Liver (tissue), 3 donors: Measurements from ENCODE around the gene MYO3B.

ENCODE experiments used
- EGR1 ChIP-seq, 2 donors: IDR thresholded peaks; 2 replicates each; pipeline ENCODE4 v1.6.1; 2016 to 2018; ENCODE audit warnings: antibody characterized with exemption in 2 of 2, low read depth in 2 of 2
- FOXA1 ChIP-seq: IDR thresholded peaks from 2 replicates; pipeline ENCODE4 v1.6.1; 2016; ENCODE audit warnings: antibody characterized with exemption
- GABPA ChIP-seq, 2 donors: IDR thresholded peaks in 1 of 2; conservative IDR thresholded peaks in 1 of 2; 2 replicates each; pipeline ENCODE4 v1.6.1; 2016; ENCODE audit warnings: antibody characterized with exemption in 2 of 2, mild to moderate bottlenecking in 1 of 2, moderate library complexity in 1 of 2
- HNF4A ChIP-seq, 2 donors: conservative IDR thresholded peaks; 2 replicates each; pipeline ENCODE4 v1.6.1; 2016; ENCODE audit warnings: antibody characterized with exemption in 2 of 2, mild to moderate bottlenecking in 2 of 2
- RAD21 ChIP-seq, 2 donors: IDR thresholded peaks; 2 replicates each; pipeline ENCODE4 v1.6.1; 2016; ENCODE audit warnings: antibody characterized with exemption in 2 of 2, mild to moderate bottlenecking in 2 of 2
- SP1 ChIP-seq: IDR thresholded peaks from 2 replicates; pipeline ENCODE4 v1.6.1; 2018; ENCODE audit warnings: antibody characterized with exemption, mild to moderate bottlenecking
- TAF1 ChIP-seq: conservative IDR thresholded peaks from 2 replicates; pipeline ENCODE4 v1.6.1; 2016; ENCODE audit warnings: antibody characterized with exemption, mild to moderate bottlenecking
- YY1 ChIP-seq: IDR thresholded peaks from 2 replicates; pipeline ENCODE4 v1.6.1; 2016; ENCODE audit warnings: antibody characterized with exemption, mild to moderate bottlenecking
- TF ChIP-seq, protein P1 (sequence below): fragments of 150-350 bp; IDR thresholded peaks from 2 replicates; pipeline ENCODE4 v1.5.1; 2017; ENCODE audit warnings: improper control_type of control experiment, low read depth, low read length; ENCODE audit not compliant: missing input control
- TF ChIP-seq, protein P2 (sequence below): IDR thresholded peaks from 2 replicates; pipeline ENCODE4 v1.6.1; 2016; ENCODE audit warnings: antibody characterized with exemption
- TF ChIP-seq, protein P3 (sequence below): IDR thresholded peaks from 2 replicates; pipeline ENCODE4 v1.6.1; 2016; ENCODE audit warnings: antibody characterized with exemption, mild to moderate bottlenecking
- TF ChIP-seq, protein P4 (sequence below): IDR thresholded peaks from 2 replicates; pipeline ENCODE4 v1.6.1; 2016; ENCODE audit warnings: antibody characterized with exemption
- donor health status: healthy.
- donor health status: healthy.

DNA sequence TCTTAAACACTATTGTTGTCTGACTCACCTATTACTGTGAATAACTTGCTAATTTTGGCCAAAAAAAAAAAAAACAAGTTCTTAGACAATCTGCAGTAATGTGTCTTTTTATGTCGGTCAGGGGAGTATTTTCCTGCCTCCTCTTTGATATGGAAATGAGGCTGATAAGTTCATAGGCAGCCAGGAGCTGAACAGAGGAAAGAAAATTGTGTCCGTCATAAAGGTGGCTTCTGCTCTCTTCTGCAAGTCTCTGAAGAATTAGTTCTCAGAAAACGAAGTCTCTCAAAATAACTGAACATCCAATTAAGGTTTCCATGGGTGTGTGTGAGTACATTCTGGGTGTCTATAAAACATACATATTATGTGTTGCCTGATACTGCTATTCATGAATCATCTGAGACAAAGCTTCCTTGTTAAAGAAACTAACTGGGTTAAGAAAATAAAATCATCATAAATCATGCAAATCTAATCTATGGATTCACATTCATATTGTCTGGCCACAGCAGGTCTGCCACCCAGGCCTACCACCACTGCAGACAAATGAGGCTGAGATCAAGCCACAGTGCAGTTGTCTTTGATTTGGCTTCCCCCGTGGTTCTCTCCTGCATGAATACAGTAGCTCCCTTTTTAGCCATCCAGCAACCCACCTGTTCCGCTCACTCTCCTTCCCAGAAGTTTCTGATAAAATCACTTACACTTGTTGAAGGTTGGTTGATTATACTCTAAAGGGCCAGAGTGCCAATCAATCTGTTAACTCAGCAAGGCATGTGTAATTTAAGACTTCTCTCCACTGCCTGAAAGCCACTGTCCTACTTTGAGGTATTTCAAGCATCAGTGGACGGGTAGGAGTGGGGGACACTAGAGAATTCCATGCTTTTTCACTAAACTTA, 517.8 kb downstream of the MYO3B start:
- TF ChIP-seq SP1 (no peak), TAF1 (no peak), GABPA (IDR thresholded peaks at IDR 0.05 in 1 of 2, conservative IDR thresholded peaks at IDR 0.05 in 1 of 2) (no peak), RAD21 (IDR thresholded peaks at IDR 0.05) (no peak), EGR1 (IDR thresholded peaks at IDR 0.05; ENCODE audit: low read depth in 2 of 2) (no peak), FOXA1 (no peak), YY1 (no peak), HNF4A (conservative IDR thresholded peaks at IDR 0.05) (no peak)
- TF ChIP-seq, protein P1, sequence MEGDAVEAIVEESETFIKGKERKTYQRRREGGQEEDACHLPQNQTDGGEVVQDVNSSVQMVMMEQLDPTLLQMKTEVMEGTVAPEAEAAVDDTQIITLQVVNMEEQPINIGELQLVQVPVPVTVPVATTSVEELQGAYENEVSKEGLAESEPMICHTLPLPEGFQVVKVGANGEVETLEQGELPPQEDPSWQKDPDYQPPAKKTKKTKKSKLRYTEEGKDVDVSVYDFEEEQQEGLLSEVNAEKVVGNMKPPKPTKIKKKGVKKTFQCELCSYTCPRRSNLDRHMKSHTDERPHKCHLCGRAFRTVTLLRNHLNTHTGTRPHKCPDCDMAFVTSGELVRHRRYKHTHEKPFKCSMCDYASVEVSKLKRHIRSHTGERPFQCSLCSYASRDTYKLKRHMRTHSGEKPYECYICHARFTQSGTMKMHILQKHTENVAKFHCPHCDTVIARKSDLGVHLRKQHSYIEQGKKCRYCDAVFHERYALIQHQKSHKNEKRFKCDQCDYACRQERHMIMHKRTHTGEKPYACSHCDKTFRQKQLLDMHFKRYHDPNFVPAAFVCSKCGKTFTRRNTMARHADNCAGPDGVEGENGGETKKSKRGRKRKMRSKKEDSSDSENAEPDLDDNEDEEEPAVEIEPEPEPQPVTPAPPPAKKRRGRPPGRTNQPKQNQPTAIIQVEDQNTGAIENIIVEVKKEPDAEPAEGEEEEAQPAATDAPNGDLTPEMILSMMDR, result no peak
- TF ChIP-seq, protein P2, sequence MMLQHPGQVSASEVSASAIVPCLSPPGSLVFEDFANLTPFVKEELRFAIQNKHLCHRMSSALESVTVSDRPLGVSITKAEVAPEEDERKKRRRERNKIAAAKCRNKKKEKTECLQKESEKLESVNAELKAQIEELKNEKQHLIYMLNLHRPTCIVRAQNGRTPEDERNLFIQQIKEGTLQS, result no peak
- TF ChIP-seq, protein P3, sequence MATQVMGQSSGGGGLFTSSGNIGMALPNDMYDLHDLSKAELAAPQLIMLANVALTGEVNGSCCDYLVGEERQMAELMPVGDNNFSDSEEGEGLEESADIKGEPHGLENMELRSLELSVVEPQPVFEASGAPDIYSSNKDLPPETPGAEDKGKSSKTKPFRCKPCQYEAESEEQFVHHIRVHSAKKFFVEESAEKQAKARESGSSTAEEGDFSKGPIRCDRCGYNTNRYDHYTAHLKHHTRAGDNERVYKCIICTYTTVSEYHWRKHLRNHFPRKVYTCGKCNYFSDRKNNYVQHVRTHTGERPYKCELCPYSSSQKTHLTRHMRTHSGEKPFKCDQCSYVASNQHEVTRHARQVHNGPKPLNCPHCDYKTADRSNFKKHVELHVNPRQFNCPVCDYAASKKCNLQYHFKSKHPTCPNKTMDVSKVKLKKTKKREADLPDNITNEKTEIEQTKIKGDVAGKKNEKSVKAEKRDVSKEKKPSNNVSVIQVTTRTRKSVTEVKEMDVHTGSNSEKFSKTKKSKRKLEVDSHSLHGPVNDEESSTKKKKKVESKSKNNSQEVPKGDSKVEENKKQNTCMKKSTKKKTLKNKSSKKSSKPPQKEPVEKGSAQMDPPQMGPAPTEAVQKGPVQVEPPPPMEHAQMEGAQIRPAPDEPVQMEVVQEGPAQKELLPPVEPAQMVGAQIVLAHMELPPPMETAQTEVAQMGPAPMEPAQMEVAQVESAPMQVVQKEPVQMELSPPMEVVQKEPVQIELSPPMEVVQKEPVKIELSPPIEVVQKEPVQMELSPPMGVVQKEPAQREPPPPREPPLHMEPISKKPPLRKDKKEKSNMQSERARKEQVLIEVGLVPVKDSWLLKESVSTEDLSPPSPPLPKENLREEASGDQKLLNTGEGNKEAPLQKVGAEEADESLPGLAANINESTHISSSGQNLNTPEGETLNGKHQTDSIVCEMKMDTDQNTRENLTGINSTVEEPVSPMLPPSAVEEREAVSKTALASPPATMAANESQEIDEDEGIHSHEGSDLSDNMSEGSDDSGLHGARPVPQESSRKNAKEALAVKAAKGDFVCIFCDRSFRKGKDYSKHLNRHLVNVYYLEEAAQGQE, result no peak
- TF ChIP-seq, protein P4, sequence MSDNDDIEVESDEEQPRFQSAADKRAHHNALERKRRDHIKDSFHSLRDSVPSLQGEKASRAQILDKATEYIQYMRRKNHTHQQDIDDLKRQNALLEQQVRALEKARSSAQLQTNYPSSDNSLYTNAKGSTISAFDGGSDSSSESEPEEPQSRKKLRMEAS, result no peak
